NB4 (cell line): Measurements from ENCODE around the gene DMBX1.

Source experiments
- DNase-seq: peaks from one replicate; pipeline ENCODE4 v3.0.0; 2010; ENCODE audit warnings: low read depth
- H3K4me3 ChIP-seq: one replicate; pipeline ENCODE4 v1.5.1; 2011; ENCODE audit warnings: mild to moderate bottlenecking, low read depth, low read length, moderate library complexity
- MAX ChIP-seq: IDR thresholded peaks from 2 replicates; pipeline ENCODE4 v1.6.1; 2011; ENCODE audit warnings: low read depth, low read length
- MYC ChIP-seq: IDR thresholded peaks from 2 replicates; pipeline ENCODE4 v1.6.1; 2011; ENCODE audit warnings: low read depth, low read length
- POLR2A ChIP-seq: IDR thresholded peaks from 2 replicates; pipeline ENCODE4 v1.6.1; 2011; ENCODE audit warnings: mild to moderate bottlenecking; ENCODE audit not compliant: insufficient read length; ENCODE audit errors: extremely low read depth
- TF ChIP-seq, protein P1 (sequence below): IDR thresholded peaks from one replicate; pipeline ENCODE4 v1.5.1; 2012; ENCODE audit warnings: low read depth, low read length

The DMBX1 gene

DNA sequence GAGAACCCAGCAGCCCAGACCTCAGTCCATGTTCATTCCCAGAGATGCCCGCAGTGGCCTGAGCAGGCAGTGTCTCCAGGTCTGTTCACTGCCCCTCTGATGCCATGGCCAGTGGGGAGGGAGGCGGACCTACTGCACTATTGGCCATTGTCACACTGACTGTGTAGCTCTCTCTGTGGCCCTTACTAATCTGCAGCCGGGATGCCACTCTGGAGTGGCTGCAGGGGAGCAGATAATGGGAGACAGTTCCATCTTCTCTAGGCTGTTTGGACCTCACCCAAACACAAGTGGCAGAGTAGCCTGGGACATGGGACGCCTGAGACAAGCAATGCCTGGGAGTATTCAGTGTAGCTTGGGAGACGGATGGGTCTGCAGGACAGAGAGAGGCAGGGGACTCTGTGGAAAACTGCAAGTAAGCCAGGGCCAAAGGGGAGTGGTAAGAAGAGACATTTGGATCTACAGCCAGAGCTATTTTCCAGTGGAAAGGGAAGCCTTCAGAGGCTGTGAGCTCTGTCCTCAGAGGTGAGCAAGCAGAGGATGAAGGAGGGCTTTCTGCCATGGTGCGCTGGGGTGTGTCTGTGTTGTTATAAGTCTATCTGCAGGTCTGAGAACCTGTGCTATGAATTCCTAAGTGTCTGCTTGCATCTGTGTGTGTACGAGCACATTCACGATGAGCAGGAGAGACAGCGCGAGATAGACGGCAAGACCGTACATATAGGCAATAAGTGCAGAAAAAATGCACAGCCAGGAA, 26.7 kb downstream of the DMBX1 start:
- H3K4me3 ChIP-seq = no peak overlapping the region
- DNase-seq = no peak
- TF ChIP-seq, protein P1, sequence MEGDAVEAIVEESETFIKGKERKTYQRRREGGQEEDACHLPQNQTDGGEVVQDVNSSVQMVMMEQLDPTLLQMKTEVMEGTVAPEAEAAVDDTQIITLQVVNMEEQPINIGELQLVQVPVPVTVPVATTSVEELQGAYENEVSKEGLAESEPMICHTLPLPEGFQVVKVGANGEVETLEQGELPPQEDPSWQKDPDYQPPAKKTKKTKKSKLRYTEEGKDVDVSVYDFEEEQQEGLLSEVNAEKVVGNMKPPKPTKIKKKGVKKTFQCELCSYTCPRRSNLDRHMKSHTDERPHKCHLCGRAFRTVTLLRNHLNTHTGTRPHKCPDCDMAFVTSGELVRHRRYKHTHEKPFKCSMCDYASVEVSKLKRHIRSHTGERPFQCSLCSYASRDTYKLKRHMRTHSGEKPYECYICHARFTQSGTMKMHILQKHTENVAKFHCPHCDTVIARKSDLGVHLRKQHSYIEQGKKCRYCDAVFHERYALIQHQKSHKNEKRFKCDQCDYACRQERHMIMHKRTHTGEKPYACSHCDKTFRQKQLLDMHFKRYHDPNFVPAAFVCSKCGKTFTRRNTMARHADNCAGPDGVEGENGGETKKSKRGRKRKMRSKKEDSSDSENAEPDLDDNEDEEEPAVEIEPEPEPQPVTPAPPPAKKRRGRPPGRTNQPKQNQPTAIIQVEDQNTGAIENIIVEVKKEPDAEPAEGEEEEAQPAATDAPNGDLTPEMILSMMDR = no peak
- TF ChIP-seq MAX (no peak), POLR2A (no peak)

DNA sequence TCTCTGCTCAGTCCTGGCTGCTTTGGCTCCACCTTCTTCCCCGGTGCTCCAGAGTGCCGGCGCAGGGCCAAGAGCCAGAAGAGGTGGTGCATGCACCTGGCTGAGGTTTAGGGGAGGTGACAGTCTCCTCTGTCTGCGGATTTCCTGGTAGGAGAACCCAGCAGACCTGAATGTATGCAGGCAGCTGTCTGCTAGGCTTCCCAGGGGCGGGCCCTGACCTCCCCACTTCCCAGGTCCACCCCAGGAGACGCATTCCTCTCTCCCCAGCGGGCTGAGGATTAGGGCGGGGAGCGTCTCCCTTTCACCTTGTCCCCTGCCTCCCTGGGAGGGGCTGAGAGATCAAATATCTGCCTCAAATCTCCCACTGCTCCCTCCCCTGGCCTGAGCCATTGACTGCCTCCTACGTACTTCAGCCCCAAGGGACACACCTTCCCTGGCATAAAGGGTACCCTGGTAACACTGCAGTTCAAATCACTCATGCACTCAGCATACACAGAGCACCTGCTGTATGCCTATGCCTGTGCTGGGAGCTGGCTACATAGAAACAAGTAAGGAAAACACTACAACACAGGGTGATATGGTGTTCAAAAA, 27.5 kb downstream of the DMBX1 start:
- no peak overlapping the region for H3K4me3 ChIP-seq
- no peak for TF ChIP-seq MAX
- TF ChIP-seq POLR2A = no peak
- TF ChIP-seq, protein P1 = no peak
- no peak for TF ChIP-seq MYC
- no peak for DNase-seq

GRCh38 chr1:46517932-46518498, 28.4 kb downstream of the DMBX1 start:
- DNase-seq = no peak
- H3K4me3 ChIP-seq = no peak overlapping the region
- TF ChIP-seq POLR2A (no peak), MYC (no peak), MAX (no peak)
- TF ChIP-seq, protein P1 = no peak

- TF ChIP-seq, protein P1 = no peak
- TF ChIP-seq MYC (no peak), POLR2A (no peak), MAX (no peak)
- no peak for DNase-seq
- H3K4me3 ChIP-seq = no peak overlapping the region
Measured at GRCh38 chr1:46519209-46519608, 29.6 kb downstream of the DMBX1 start.

DNA sequence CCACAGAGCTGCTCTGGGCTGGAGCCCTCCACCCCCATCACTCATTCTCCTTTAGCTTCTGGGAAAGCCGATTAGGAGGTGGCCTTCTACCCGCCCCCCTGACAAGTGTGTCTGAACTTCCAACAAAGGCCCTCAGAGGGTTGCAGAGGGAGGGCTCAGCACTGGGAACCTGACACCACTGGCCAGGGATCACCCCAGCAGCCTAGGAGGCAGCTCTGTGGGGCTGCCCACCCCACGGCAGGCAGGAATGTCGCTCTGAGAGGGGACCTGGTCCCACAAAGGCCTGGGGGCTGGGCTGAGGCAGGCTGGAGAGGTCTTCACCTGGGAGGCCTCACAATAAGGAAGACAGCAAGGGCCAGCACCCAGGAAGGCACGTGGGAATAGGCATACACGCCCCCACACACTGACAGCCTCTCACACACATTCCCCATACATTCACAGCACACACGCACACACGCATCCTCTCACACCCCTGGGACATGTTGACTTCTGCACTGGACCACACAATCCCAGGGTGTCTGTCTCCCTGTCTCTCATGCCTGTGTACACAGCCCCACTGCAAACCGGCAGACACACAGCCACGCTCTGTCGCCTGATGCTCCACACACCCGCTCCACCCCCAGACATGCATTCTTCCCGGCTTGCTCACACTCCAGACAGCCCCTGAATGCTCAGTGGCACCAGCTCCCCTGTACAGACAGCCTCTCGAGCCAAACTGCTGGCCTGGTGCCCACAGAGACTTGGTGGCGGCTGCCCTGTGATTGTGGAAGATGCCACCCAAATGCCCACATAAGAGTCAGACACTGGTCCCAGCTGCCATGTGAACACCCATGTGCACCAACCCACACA, 30.7 kb downstream of the DMBX1 start:
- TF ChIP-seq POLR2A (no peak), MYC (no peak)
- TF ChIP-seq, protein P1 = no peak
- H3K4me3 ChIP-seq = no peak overlapping the region
- DNase-seq = no peak
